ENCODE measurements around the gene RPH3AL.
"Not testable (repeated sequence)": the region's sequence is repeated elsewhere in the genome, so short reads cannot be mapped to it uniquely, and the experiment has no call there.

The RPH3AL gene

DNA sequence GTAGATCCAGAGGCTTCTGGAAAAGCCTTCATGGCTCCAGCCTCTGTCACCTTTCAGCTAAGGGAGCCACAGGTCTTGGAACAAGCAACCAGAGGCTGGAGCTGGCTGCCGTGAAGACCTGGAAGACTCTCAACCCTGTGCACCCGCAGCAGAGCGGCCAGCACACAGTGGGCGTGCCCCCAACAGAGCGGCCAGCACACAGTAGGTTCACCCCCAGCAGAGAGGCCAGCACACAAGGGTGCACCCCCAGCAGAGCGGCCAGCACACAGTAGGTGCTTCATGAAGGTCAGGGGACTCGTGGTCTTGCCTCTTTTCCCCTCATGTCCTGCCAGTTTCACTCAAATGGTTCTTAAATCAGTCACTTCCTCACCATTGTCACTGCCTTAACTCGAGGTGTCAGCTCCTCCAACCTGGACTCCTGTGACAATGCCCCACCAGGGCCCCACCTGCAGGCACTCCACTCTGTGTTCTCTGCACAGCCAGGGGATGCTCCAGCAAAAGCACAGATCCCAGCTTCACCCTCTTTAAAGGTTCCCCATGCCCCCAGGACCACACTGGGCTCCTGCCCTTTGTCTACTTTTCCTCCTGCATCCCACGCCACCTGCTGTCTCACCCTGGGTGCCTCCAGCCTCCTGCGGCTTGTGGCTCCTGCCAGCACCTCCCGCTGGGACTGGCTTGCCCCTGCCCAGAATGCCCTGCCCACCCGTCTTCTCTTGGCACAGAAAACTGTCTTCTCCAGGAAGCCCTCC lies 128.7 kb downstream of the RPH3AL start:
- Mint-ChIP-seq H3K27me3 (ENCODE audit: low read depth) (peaks cover 9% of the 10 kb centered on the region), H3K9me3 (no peaks in the 10 kb centered on the region), H3K4me3 (no peak overlapping the region), H3K36me3 (ENCODE audit: low read depth) (no peaks in the 10 kb centered on the region), H3K27ac (no peak overlapping the region), H3K4me1 (peaks cover 15% of the 10 kb centered on the region)
- TF ChIP-seq, protein P1, sequence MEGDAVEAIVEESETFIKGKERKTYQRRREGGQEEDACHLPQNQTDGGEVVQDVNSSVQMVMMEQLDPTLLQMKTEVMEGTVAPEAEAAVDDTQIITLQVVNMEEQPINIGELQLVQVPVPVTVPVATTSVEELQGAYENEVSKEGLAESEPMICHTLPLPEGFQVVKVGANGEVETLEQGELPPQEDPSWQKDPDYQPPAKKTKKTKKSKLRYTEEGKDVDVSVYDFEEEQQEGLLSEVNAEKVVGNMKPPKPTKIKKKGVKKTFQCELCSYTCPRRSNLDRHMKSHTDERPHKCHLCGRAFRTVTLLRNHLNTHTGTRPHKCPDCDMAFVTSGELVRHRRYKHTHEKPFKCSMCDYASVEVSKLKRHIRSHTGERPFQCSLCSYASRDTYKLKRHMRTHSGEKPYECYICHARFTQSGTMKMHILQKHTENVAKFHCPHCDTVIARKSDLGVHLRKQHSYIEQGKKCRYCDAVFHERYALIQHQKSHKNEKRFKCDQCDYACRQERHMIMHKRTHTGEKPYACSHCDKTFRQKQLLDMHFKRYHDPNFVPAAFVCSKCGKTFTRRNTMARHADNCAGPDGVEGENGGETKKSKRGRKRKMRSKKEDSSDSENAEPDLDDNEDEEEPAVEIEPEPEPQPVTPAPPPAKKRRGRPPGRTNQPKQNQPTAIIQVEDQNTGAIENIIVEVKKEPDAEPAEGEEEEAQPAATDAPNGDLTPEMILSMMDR (IDR thresholded peaks at IDR 0.05; ENCODE audit: unreplicated experiment in 3 of 3), result no peak

DNA sequence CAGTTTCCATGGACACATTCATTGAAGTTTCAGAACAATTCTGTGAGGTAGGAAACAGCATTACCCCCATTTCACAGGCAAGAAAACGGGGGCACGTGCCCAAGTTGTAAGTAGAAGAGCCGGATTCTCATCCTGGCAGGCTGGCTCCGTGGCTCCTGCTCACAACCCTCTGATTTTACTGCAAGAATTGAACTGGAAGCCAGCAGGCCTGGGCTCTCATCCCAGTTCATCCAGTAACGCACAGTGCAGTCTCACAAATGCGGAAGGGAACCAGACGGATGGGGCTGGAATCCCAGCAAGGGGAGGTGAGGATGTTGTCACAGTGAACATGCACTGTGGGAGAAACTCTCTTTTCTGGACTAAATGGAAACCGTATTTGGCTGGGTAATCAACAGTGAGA lies 130.4 kb downstream of the RPH3AL start:
- H3K4me3 Mint-ChIP-seq, result no peak overlapping the region
- TF ChIP-seq, protein P1 (IDR thresholded peaks at IDR 0.05; ENCODE audit: unreplicated experiment in 3 of 3), result no peak
- H3K27ac Mint-ChIP-seq, result no peak overlapping the region
- peaks cover 9% of the 10 kb centered on the region for H3K27me3 Mint-ChIP-seq (ENCODE audit: low read depth)
- H3K9me3 Mint-ChIP-seq, result no peaks in the 10 kb centered on the region
- H3K4me1 Mint-ChIP-seq, result peaks cover 6% of the 10 kb centered on the region
- H3K36me3 Mint-ChIP-seq (ENCODE audit: low read depth), result no peaks in the 10 kb centered on the region

DNA sequence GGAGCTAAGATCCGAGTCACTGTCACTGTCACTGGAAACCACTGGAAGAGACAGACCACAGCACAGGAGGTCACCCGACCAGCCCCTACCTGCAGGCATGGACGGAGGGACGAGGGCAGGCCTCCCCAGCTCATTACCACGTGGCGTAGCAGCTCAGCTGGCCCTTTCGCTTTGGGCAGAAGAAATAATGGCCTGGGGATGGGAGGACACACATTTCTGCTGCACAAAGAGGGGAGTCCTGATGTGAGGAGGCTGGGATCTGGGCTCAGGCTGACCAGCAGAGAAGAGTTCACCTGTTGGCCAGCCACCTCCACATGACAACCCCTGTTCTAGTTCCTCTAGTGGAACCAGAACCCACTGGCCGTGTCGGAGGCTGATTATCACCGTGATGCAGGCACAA lies 132.9 kb downstream of the RPH3AL start:
- Mint-ChIP-seq H3K27me3 (ENCODE audit: low read depth) (peaks cover 4% of the 10 kb centered on the region), H3K27ac (no peak overlapping the region), H3K4me3 (no peak overlapping the region), H3K9me3 (no peaks in the 10 kb centered on the region), H3K4me1 (no peaks in the 10 kb centered on the region), H3K36me3 (ENCODE audit: low read depth) (no peaks in the 10 kb centered on the region)
- TF ChIP-seq, protein P1 (IDR thresholded peaks at IDR 0.05; ENCODE audit: unreplicated experiment in 3 of 3), result no peak

DNA sequence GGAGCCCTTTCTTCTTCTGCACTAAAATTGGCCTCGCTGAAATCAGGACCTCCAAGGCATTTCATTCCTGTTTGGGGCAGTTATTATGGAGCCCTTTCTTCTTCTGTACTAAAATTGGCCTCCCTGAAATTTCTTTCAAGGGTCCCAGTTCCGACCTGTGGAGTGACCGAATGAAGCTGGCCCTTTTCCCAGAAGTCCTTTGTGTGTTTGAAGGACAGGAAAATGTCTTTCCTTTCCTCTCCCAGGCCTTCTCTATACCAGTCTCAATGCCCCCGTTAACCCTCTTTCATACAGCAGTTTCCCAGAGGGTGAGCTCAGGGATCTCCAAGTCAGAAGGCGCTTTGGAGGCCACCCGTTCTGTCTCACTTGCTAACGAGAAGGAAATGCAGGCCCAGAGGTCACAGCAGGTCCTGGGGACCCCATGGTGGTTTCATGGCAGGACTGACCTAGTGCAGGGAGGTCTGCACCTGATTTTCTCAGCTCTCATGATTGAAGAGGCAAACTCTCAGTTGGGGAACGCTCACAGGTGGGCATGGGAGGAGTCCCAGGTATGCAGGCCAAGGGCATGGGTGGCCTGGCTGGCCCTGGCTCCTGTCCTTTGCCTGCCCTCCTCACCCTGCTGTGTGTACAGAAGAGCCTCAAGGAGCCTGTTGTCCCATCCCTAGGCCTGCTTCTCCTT lies 134.0 kb downstream of the RPH3AL start:
- Mint-ChIP-seq H3K27me3 (ENCODE audit: low read depth) (no peaks in the 10 kb centered on the region), H3K9me3 (no peaks in the 10 kb centered on the region), H3K36me3 (ENCODE audit: low read depth) (no peaks in the 10 kb centered on the region), H3K27ac (no peak overlapping the region), H3K4me3 (no peak overlapping the region), H3K4me1 (no peaks in the 10 kb centered on the region)
- TF ChIP-seq, protein P1 (IDR thresholded peaks at IDR 0.05; ENCODE audit: unreplicated experiment in 3 of 3), result no peak

DNA sequence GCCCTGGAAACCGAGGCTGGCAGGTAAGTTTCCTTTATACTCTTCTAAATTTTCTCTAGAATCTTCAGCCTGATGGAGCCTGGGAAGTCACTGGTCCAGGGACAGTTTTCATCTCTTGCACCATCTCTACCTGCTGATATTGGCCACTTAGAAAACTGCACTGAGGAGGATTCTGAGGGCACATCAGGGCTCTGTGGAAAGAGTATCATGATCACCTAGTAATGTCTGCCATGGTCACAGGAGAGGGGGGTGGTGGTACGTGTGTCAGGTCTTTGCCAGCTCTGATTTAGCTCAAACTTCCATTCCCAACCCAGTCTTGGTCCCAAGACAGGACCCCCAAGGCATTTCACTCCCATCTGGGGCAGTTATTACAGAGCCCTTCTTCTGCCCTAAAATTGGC lies 136.0 kb downstream of the RPH3AL start:
- Mint-ChIP-seq H3K36me3 (ENCODE audit: low read depth) (peaks cover 5% of the 10 kb centered on the region), H3K4me3 (no peak overlapping the region), H3K27ac (no peak overlapping the region), H3K9me3 (no peaks in the 10 kb centered on the region), H3K4me1 (no peaks in the 10 kb centered on the region), H3K27me3 (ENCODE audit: low read depth) (no peaks in the 10 kb centered on the region)
- TF ChIP-seq, protein P1 (IDR thresholded peaks at IDR 0.05; ENCODE audit: unreplicated experiment in 3 of 3), result no peak

DNA sequence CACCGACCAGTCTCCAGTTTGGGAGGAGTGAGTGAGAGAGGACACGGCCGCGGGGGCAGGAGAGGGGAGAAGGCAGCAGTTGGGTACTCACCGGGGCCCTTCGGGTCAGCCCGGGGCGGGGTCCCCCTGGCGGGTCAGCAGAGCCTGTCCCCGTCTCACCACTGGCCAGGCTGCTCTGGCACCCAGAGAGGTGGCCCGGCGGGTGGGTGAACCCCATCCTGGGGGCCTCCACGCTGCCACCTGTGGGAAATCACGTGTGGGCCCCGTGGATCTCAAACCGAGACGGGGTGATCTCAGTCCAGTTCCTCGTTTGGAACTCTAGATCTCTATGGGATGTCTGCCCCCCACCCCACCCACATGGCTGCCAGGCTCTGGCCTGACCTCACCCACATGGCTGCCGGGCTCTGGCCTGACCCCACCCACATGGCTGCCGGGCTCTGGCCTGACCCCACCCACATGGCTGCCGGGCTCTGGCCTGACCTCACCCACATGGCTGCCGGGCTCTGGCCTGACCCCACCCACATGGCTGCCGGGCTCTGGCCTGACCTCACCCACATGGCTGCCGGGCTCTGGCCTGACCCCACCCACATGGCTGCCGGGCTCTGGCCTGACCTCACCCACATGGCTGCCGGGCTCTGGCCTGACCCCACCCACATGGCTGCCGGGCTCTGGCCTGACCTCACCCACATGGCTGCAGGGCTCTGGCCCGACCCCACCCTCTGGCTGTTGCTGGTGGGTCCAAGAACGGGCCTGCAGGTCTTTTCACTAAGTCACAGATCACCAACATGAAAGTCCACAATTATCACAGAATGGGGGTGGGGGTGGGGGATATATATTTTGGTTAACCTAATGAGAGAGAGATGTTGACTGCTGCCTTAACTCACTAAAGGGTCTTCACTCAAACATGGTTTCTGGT lies 136.8 kb downstream of the RPH3AL start:
- not testable (repeated sequence) for H3K27me3 Mint-ChIP-seq (ENCODE audit: low read depth); H3K4me1 Mint-ChIP-seq; H3K9me3 Mint-ChIP-seq; H3K27ac Mint-ChIP-seq; H3K36me3 Mint-ChIP-seq (ENCODE audit: low read depth); H3K4me3 Mint-ChIP-seq
